Ascending aorta (tissue), 2 donors: Measurements from ENCODE around the gene PPY. TPM values are rescaled to one million over a fixed set of nuclear protein-coding genes. Genes with fewer than 3 reads are reported as not detected.
"Not testable (repeated sequence)": the region's sequence is repeated elsewhere in the genome, so short reads cannot be mapped to it uniquely, and the experiment has no call there.

Experiments used
- DNase-seq, 2 donors: peaks; one replicate each; pipeline ENCODE4 v3.0.0-alpha.2; 2019; ENCODE audit warnings: low spot score in 2 of 2
- H3K27ac ChIP-seq, 2 donors: fragments of 200-600 bp; sonication (generic); one replicate each; pipeline ENCODE4 v1.5.1; 2016 to 2017; ENCODE audit warnings: mild to moderate bottlenecking in 1 of 2
- H3K27me3 ChIP-seq: fragments of 200-600 bp; sonication (generic); one replicate; pipeline ENCODE4 v1.5.1; 2017
- H3K36me3 ChIP-seq, 2 donors: fragments of 200-600 bp; sonication (generic); one replicate each; pipeline ENCODE4 v1.5.1; 2016
- H3K4me1 ChIP-seq, 2 donors: fragments of 200-600 bp; sonication (generic); one replicate each; pipeline ENCODE4 v1.5.1; 2016 to 2017; ENCODE audit warnings: mild to moderate bottlenecking in 1 of 2
- H3K4me3 ChIP-seq, 2 donors: fragments of 200-600 bp; sonication (generic); one replicate each; pipeline ENCODE4 v1.5.1; 2016 to 2017; ENCODE audit warnings: mild to moderate bottlenecking in 1 of 2
- H3K9me3 ChIP-seq, 2 donors: fragments of 200-600 bp; sonication (generic); one replicate each; pipeline ENCODE4 v1.5.1; 2016
- CTCF ChIP-seq, 3 experiments: fragments of 200-600 bp in 2 of 3; fragments of 450-650 bp in 1 of 3; sonication (generic) in 2 of 3; IDR thresholded peaks; one replicate each; pipeline ENCODE4 v1.5.1; 2016 to 2019; ENCODE audit warnings: antibody characterized with exemption in 3 of 3, mild to moderate bottlenecking in 1 of 3, moderate library complexity in 1 of 3
- intact Hi-C: fragments of 100-400 bp; cut with DNase I; formaldehyde crosslinking; loops from one replicate; pipeline ENCODE4 v1.15.1; 2023
- total RNA-seq: library from RNA; depleted of rRNA; stranded (reverse); fragments of >200 nt; gene quantifications from one replicate; pipeline ENCODE4 v1.1.0, GENCODE V29; 2016

The PPY gene
- total RNA-seq, 1 donor from 2014 or later, result not detected

- no peak for TF ChIP-seq CTCF (IDR thresholded peaks at IDR 0.05)
- H3K4me3 ChIP-seq, result no peak overlapping the region
- H3K4me1 ChIP-seq, result no peaks in the 10 kb centered on the region
- no peaks in the 10 kb centered on the region for H3K9me3 ChIP-seq
- H3K27ac ChIP-seq, result no peak overlapping the region
- H3K27me3 ChIP-seq, result no peaks in the 10 kb centered on the region
- H3K36me3 ChIP-seq, result no peaks in the 10 kb centered on the region
- intact Hi-C loops, result no loop called here
- DNase-seq, result no peak
Measured at GRCh38 chr17:43970366-43970765, 28.1 kb upstream of the PPY start.

GRCh38 chr17:43967251-43967875 is 25.1 kb upstream of the PPY start:
- Histone ChIP-seq H3K9me3 (no peaks in the 10 kb centered on the region), H3K36me3 (no peaks in the 10 kb centered on the region), H3K27ac (no peak overlapping the region), H3K4me3 (no peak overlapping the region), H3K27me3 (no peaks in the 10 kb centered on the region), H3K4me1 (no peaks in the 10 kb centered on the region)
- no peak for TF ChIP-seq CTCF (IDR thresholded peaks at IDR 0.05)
- DNase-seq, result no peak
- intact Hi-C loops, result no loop called here

- H3K27ac ChIP-seq, result no peak overlapping the region
- TF ChIP-seq CTCF (IDR thresholded peaks at IDR 0.05), result no peak
- H3K27me3 ChIP-seq, result no peaks in the 10 kb centered on the region
- no peaks in the 10 kb centered on the region for H3K36me3 ChIP-seq
- H3K4me1 ChIP-seq, result no peaks in the 10 kb centered on the region
- intact Hi-C loops, result no loop called here
- no peak for DNase-seq
- no peaks in the 10 kb centered on the region for H3K9me3 ChIP-seq
- no peak overlapping the region for H3K4me3 ChIP-seq
Measured at GRCh38 chr17:43966276-43966675, 24.0 kb upstream of the PPY start.

- Histone ChIP-seq H3K4me3 (no peak overlapping the region), H3K36me3 (no peaks in the 10 kb centered on the region), H3K9me3 (no peaks in the 10 kb centered on the region), H3K4me1 (no peaks in the 10 kb centered on the region), H3K27me3 (no peaks in the 10 kb centered on the region), H3K27ac (no peak overlapping the region)
- no peak for TF ChIP-seq CTCF (IDR thresholded peaks at IDR 0.05)
- intact Hi-C loops, result no loop called here
- DNase-seq, result no peak
Measured at GRCh38 chr17:43962479-43962878, 20.2 kb upstream of the PPY start.

- intact Hi-C loops, result no loop called here
- H3K9me3 ChIP-seq, result no peaks in the 10 kb centered on the region
- H3K27me3 ChIP-seq, result no peaks in the 10 kb centered on the region
- DNase-seq, result no peak
- no peak for TF ChIP-seq CTCF (IDR thresholded peaks at IDR 0.05)
- H3K36me3 ChIP-seq, result no peaks in the 10 kb centered on the region
- no peaks in the 10 kb centered on the region for H3K4me1 ChIP-seq
- H3K4me3 ChIP-seq, result no peak overlapping the region
- no peak overlapping the region for H3K27ac ChIP-seq
Measured at GRCh38 chr17:43961954-43962353, 19.7 kb upstream of the PPY start.

GRCh38 chr17:43961292-43961691 is 19.0 kb upstream of the PPY start:
- intact Hi-C loops, H3K4me1 ChIP-seq, H3K9me3 ChIP-seq, H3K27me3 ChIP-seq, DNase-seq, H3K36me3 ChIP-seq, H3K4me3 ChIP-seq, H3K27ac ChIP-seq: not testable (repeated sequence)
